A549 (cell line): ENCODE data around the gene POLR3C.

Source experiments
- EHF ChIP-seq: fragments of 250-450 bp; sonication (Bioruptor Pico); IDR thresholded peaks from 2 replicates; pipeline ENCODE4 v1.5.0; 2020; ENCODE audit warnings: mild to moderate bottlenecking
- JUNB ChIP-seq: fragments of >200 bp; sonication (Bioruptor Twin); formaldehyde crosslinking; IDR thresholded peaks from 2 replicates; pipeline ENCODE4 v1.6.1; 2016
- KDM5A ChIP-seq: fragments of 200-600 bp; sonication (generic); IDR thresholded peaks from 2 replicates; pipeline ENCODE4 v1.6.1; 2016; ENCODE audit warnings: antibody characterized with exemption, mild to moderate bottlenecking
- POLR2A ChIP-seq: IDR thresholded peaks from 2 replicates; pipeline ENCODE4 v1.6.1; 2012; ENCODE audit warnings: mild to moderate bottlenecking, low read length
- RCOR1 ChIP-seq: fragments of 150-350 bp; IDR thresholded peaks from 2 replicates; pipeline ENCODE4 v1.6.1; 2014; ENCODE audit warnings: antibody characterized with exemption, low read length, low read depth
- ZNF302 ChIP-seq: fragments of 250-450 bp; sonication (Bioruptor Pico); IDR thresholded peaks from 2 replicates; pipeline ENCODE4 v1.9.0; 2021; ENCODE audit warnings: inconsistent platforms, mild to moderate bottlenecking, moderate library complexity
- TF ChIP-seq, protein P1 (sequence below): fragments of >200 bp; sonication (Bioruptor Twin); formaldehyde crosslinking; IDR thresholded peaks from 3 replicates; pipeline ENCODE4 v1.5.1; 2016

DNA sequence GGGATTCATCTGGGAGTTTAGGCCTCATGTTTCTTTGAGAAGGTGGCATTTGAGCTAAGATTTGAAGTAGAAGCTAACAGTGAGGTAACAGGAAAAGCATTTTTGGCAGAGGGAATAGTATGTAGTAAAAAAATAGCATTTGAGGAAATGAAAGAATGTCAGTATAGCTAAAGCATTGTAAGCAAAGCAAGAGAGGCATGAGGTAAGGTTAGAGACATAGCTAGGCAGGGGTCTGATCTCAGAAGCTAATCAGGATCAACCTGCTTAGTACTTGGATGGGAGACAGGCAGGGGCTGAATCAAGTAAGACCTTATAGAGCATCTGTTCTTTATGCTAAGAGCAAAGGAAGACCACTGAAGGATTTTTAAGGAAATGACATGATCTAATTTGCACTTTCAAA is 4.0 kb downstream of the POLR3C start:
- TF ChIP-seq, protein P1, sequence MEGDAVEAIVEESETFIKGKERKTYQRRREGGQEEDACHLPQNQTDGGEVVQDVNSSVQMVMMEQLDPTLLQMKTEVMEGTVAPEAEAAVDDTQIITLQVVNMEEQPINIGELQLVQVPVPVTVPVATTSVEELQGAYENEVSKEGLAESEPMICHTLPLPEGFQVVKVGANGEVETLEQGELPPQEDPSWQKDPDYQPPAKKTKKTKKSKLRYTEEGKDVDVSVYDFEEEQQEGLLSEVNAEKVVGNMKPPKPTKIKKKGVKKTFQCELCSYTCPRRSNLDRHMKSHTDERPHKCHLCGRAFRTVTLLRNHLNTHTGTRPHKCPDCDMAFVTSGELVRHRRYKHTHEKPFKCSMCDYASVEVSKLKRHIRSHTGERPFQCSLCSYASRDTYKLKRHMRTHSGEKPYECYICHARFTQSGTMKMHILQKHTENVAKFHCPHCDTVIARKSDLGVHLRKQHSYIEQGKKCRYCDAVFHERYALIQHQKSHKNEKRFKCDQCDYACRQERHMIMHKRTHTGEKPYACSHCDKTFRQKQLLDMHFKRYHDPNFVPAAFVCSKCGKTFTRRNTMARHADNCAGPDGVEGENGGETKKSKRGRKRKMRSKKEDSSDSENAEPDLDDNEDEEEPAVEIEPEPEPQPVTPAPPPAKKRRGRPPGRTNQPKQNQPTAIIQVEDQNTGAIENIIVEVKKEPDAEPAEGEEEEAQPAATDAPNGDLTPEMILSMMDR = no peak
- TF ChIP-seq KDM5A = no peak
- TF ChIP-seq EHF = no peak
- TF ChIP-seq POLR2A = no peak
- no peak for TF ChIP-seq RCOR1
- TF ChIP-seq ZNF302 (CRISPR knock-in tag) = no peak
- no peak for TF ChIP-seq JUNB
